Cardiac atrium fibroblast (primary cell): Measurements from ENCODE around the gene PCDHGA4. TPM values are rescaled to one million over a fixed set of nuclear protein-coding genes. Genes with fewer than 3 reads are reported as not detected.

Experiments
- total RNA-seq: library from RNA; depleted of rRNA; stranded (reverse); fragments of >200 nt; gene quantifications from 2 replicates; pipeline ENCODE4 v1.2.3, GENCODE V29; 2015

Gene PCDHGA4
- total RNA-seq, 1 donor from 2014 or later, result 6.3 TPM

DNA sequence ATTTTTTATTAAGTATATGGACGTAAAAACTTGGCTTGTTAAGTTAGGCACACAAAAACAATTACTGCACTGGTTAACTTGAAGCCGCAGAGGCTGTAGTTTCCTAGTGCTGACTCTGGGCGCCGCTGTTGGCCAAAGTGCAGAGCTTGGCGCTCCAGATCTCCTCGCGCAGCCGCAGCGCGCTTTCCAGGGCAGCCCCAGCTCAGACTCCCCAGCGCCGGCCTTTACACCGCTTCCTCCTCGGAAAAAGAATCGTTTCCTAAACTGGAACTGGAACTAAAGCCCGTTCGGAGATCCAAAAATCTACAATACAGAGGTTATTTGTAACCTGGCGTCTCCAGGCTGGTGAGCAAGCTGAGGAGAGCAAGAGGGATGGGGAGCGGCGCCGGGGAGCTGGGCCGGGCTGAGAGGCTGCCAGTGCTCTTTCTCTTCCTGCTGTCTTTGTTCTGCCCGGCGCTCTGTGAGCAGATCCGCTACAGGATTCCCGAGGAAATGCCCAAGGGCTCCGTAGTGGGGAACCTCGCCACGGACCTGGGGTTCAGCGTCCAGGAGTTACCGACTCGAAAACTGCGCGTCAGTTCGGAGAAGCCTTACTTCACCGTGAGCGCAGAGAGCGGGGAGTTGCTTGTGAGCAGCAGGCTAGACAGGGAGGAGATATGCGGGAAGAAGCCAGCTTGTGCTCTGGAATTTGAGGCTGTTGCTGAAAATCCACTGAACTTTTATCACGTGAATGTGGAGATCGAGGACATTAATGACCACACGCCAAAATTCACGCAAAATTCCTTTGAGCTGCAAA is 43.1 kb downstream of the PCDHGA4 start, which contains the start of gene PCDHGB5:
TSS of gene PCDHGB5 (plus strand) at position 192 of the 796 bp plus-strand sequence. CDS start at position 373, 181 bp downstream.

DNA sequence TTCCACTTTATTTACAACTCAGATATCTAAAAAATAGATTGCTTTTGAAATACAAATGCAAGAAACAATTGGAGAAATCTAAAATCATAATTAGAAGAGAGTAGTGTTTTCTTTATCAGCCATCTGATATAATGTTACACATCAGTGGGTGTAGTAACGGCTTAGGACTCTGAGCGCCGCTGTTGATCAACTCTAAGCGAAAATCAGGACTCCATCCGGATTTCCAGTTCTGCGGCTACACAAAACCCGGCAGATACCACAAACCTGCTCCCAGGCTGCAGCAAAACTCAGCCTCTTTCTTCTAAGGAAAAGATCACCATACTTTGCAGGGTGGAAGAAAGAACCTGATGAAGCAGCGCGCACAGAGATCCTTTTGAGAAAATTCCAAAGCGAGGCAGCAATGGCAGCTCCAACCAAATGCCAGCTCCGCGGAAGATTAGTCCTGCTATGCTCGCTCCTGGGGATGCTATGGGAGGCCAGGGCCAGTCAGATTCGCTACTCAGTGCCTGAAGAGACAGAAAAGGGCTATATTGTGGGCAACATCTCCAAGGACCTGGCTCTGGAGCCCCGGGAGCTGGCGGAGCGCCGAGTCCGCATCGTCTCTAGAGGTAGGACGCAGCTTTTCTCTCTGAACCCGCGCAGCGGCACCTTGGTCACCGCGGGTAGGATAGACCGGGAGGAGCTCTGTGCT is 47.9 kb downstream of the PCDHGA4 start, which contains the start of gene PCDHGA9:
TSS of gene PCDHGA9 (plus strand) at position 226 of the 691 bp plus-strand sequence. CDS start at position 401, 175 bp downstream.

Other genes starting within 250 kb of the PCDHGA4 start
- 0.18 and 0.97 TPM in 2 replicates for gene PCDHB4, start 233.2 kb upstream of the PCDHGA4 start, total RNA-seq
- gene PCDHB5, start 219.8 kb upstream of the PCDHGA4 start, total RNA-seq, result 1.3 and 4.5 TPM in 2 replicates
- 0.49 TPM in 1 of 2 replicates, not detected in the other for gene PCDHB6, start 205.0 kb upstream of the PCDHGA4 start, total RNA-seq
- 0.16 and 1.1 TPM in 2 replicates for gene PCDHB7, start 182.4 kb upstream of the PCDHGA4 start, total RNA-seq
- gene PCDHB8, start 177.2 kb upstream of the PCDHGA4 start, total RNA-seq, result 0.49 TPM in 1 of 2 replicates, not detected in the other
- gene PCDHB16, start 172.6 kb upstream of the PCDHGA4 start, total RNA-seq, result 0.54 TPM in 1 of 2 replicates, not detected in the other
- gene PCDHB9, start 167.9 kb upstream of the PCDHGA4 start, total RNA-seq, result under 0.01 TPM in 1 of 2 replicates, not detected in the other
- 0.16 and 0.18 TPM in 2 replicates for gene PCDHB10, start 162.7 kb upstream of the PCDHGA4 start, total RNA-seq
- gene PCDHB11, start 155.4 kb upstream of the PCDHGA4 start, total RNA-seq, result 0.18 and 0.65 TPM in 2 replicates
- gene PCDHB12, start 146.3 kb upstream of the PCDHGA4 start, total RNA-seq, result 0.16 and 0.72 TPM in 2 replicates
- gene PCDHB13, start 141.1 kb upstream of the PCDHGA4 start, total RNA-seq, result 0.16 and 0.90 TPM in 2 replicates
- 0.54 and 1.5 TPM in 2 replicates for gene PCDHB14, start 131.7 kb upstream of the PCDHGA4 start, total RNA-seq
- gene PCDHB15, start 109.6 kb upstream of the PCDHGA4 start, total RNA-seq, result 1.8 TPM in 2 replicates
- gene SLC25A2, start 51.0 kb upstream of the PCDHGA4 start, total RNA-seq, result not detected in 2 replicates
- gene TAF7, start 34.2 kb upstream of the PCDHGA4 start, total RNA-seq, result 36.6 and 51.5 TPM in 2 replicates
- gene PCDHGA1, start 24.5 kb upstream of the PCDHGA4 start, total RNA-seq, result 0.54 and 0.65 TPM in 2 replicates
- 2.5 and 5.8 TPM in 2 replicates for gene PCDHGA2, start 16.3 kb upstream of the PCDHGA4 start, total RNA-seq
- gene PCDHGA3, start 11.2 kb upstream of the PCDHGA4 start, total RNA-seq, result 2.0 and 2.9 TPM in 2 replicates
- gene PCDHGB1, start 4.9 kb upstream of the PCDHGA4 start, total RNA-seq, result 0.36 and 0.81 TPM in 2 replicates
- gene PCDHGB2, start 5.0 kb downstream of the PCDHGA4 start, total RNA-seq, result 1.6 and 3.2 TPM in 2 replicates
- 0.32 and 2.2 TPM in 2 replicates for gene PCDHGA5, start 9.1 kb downstream of the PCDHGA4 start, total RNA-seq
- 1.8 and 2.4 TPM in 2 replicates for gene PCDHGB3, start 15.2 kb downstream of the PCDHGA4 start, total RNA-seq
- gene PCDHGA6, start 18.9 kb downstream of the PCDHGA4 start, total RNA-seq, result 1.1 and 3.4 TPM in 2 replicates
- 3.6 and 5.8 TPM in 2 replicates for gene PCDHGA7, start 27.7 kb downstream of the PCDHGA4 start, total RNA-seq
- gene PCDHGB4, start 32.7 kb downstream of the PCDHGA4 start, total RNA-seq, result 14.1 and 16.8 TPM in 2 replicates
- 0.18 and 1.8 TPM in 2 replicates for gene PCDHGA8, start 37.6 kb downstream of the PCDHGA4 start, total RNA-seq
- gene PCDHGB5, start 42.9 kb downstream of the PCDHGA4 start, total RNA-seq, result 21.7 and 22.2 TPM in 2 replicates
- 1.4 and 2.6 TPM in 2 replicates for gene PCDHGA9, start 47.8 kb downstream of the PCDHGA4 start, total RNA-seq
- gene PCDHGB6, start 53.0 kb downstream of the PCDHGA4 start, total RNA-seq, result 1.4 and 2.1 TPM in 2 replicates
- 3.4 and 5.0 TPM in 2 replicates for gene PCDHGA10, start 58.0 kb downstream of the PCDHGA4 start, total RNA-seq
- gene PCDHGB7, start 62.7 kb downstream of the PCDHGA4 start, total RNA-seq, result 7.8 and 14.4 TPM in 2 replicates
- 10.2 and 12.8 TPM in 2 replicates for gene PCDHGA11, start 66.0 kb downstream of the PCDHGA4 start, total RNA-seq
- 26.7 and 27.1 TPM in 2 replicates for gene PCDHGA12, start 75.5 kb downstream of the PCDHGA4 start, total RNA-seq
- 40.8 and 83.1 TPM in 2 replicates for gene PCDHGC3, start 120.9 kb downstream of the PCDHGA4 start, total RNA-seq
- gene PCDHGC4, start 130.0 kb downstream of the PCDHGA4 start, total RNA-seq, result under 0.01 and 0.18 TPM in 2 replicates
- 0.54 and 0.65 TPM in 2 replicates for gene PCDHGC5, start 134.1 kb downstream of the PCDHGA4 start, total RNA-seq